NK-92 (cell line): Measurements from ENCODE around the gene MIS12.

ENCODE experiments used
- DNase-seq: peaks from one replicate; lab custom pipeline; 2025; ENCODE audit not compliant: unreplicated experiment; lab: John Stamatoyannopoulos, UW

Gene MIS12

GRCh38 chr17:5532581-5532980, 46.2 kb downstream of the MIS12 start:
- no peak for DNase-seq

DNA sequence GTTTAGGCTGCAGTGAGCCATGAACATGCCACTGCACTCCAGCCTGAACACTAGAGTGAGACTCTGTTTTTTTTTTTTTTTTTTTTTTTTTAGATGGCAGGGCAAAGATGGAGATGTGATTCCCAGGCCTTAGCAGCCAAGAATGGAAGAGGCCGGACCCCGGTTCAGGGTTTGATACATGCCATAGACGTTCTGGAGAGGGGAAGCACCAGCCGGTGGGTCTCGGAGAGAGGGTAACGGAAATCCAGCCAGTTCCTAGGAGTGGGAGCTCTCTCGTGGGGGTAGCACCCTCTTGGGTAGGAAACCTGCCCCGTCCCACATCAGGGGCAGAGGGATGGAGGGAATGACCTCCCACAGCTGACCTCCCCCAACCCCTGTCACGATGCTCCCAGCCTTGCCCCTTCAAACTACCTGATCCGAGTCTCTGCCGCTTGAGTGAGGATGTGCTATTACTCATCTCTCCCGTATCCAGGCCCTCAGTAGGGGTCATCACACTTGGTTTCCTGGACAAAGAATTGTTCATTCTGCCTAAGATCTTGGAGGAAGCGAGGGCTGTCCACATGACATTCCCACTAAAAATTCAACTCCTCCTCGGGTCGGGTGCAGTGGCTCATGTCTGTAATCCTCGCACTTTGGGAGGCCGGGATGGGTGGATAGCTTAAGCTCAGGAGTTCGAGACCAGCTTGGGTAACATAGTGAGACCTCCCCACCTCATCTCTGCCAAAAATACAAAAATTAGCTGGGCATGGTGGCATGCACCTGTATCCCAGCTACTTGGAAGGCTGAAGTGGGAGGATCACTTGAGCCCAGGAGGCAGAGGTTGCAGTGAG, 47.3 kb downstream of the MIS12 start:
- no peak for DNase-seq

DNA sequence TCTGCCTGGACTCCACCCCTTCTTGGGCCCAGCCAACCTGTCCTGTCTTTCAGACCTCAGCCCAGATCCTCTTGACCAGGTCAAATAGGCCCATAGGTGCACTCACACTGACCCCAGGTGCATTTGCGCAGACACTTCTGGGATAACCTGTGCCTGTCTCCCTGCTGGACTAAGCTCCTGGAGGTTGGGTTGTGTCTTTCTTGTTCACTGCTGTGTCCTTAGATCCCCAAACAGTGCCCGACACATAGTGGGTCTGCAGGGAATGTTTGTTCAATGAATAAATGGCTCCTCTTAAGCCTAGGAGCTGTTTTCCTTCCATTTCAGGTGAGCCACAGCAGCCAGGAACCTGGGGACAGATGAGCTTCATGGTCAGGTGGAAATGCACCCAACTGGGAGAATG, 49.1 kb downstream of the MIS12 start:
- no peak for DNase-seq

- DNase-seq = no peak
Observed at GRCh38 chr17:5536866-5537650, 50.7 kb downstream of the MIS12 start.

DNA sequence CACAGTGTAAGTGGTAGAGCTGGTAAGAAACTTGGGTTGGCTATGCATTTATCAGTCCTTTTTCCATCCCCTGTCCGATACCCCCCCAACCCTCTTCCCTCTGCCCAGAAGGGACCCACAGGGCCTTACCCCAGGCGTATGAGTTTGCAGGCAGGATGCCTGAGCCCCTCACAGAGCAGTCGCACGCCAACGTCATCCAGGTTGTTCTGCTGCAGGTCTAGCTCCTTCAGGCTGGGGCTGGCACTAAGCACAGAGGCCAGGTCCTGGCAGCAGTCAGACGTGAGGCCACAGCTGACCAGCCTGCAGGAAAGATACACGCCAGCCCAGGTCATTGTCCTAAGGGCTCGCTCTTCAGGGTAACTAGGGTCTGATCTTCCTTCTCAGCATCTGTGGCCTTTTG, 52.9 kb downstream of the MIS12 start:
- no peak for DNase-seq

GRCh38 chr17:5540321-5540720, 54.0 kb downstream of the MIS12 start:
- no peak for DNase-seq
